AG09309 (cell line): ENCODE measurements around the gene PDZRN4.

ENCODE experiments used
- DNase-seq: peaks from one replicate; pipeline ENCODE4 v3.0.0-alpha.2; 2010; ENCODE audit warnings: low read depth
- H3K4me3 ChIP-seq: 2 replicates; pipeline ENCODE4 v1.5.1; 2011; ENCODE audit warnings: mild to moderate bottlenecking, low read depth, low read length, moderate library complexity; ENCODE audit not compliant: control insufficient read depth
- TF ChIP-seq, protein P1 (sequence below): IDR thresholded peaks from 2 replicates; pipeline ENCODE4 v1.5.1; 2011; ENCODE audit warnings: mild to moderate bottlenecking, low read depth, low read length, inconsistent platforms; ENCODE audit not compliant: insufficient read depth, control insufficient read depth; ENCODE audit errors: missing control alignments

Gene PDZRN4

DNA sequence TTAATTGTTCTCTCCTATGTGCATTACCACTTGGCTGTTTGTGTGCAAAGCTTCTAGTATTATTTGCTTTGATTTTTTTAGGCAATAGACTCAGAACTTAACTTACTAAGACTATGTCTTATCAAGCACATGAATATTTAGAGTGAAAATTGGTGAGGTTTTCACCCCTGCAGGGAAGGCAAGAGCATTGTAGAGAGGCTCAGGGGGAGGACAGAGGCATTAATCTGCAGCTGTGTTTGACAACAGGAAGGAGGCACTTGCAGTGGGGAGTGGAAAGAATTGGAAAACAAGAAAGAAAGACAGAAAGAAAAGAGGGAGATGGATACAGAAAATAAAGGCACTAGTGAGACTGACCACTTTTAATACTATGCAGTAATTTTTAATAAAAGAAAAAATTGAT is 431.6 kb downstream of the PDZRN4 start:
- no peak for DNase-seq
- H3K4me3 ChIP-seq: no peak overlapping the region
- TF ChIP-seq, protein P1, sequence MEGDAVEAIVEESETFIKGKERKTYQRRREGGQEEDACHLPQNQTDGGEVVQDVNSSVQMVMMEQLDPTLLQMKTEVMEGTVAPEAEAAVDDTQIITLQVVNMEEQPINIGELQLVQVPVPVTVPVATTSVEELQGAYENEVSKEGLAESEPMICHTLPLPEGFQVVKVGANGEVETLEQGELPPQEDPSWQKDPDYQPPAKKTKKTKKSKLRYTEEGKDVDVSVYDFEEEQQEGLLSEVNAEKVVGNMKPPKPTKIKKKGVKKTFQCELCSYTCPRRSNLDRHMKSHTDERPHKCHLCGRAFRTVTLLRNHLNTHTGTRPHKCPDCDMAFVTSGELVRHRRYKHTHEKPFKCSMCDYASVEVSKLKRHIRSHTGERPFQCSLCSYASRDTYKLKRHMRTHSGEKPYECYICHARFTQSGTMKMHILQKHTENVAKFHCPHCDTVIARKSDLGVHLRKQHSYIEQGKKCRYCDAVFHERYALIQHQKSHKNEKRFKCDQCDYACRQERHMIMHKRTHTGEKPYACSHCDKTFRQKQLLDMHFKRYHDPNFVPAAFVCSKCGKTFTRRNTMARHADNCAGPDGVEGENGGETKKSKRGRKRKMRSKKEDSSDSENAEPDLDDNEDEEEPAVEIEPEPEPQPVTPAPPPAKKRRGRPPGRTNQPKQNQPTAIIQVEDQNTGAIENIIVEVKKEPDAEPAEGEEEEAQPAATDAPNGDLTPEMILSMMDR: no peak

DNA sequence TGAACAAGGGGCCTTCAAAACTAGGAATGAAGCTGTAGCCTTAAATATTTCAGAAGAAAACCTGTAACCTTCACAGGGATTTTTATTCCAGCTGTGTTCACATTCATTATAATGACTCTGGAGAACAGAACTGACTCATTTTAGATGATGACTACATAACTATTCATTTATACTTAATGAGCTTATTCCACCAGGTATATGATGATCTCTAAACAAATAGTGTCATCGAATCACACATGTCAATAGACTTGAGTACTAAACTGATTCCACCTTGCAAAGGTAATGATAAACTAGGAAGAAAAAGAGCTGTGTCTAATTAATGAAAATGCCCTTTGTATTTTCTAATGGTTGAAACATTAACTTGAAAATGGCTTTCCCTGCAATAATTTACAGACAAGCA is 433.2 kb downstream of the PDZRN4 start:
- no peak for DNase-seq
- TF ChIP-seq, protein P1: no peak
- H3K4me3 ChIP-seq: no peak overlapping the region
